ENCODE results near the gene NPDC1. TPM values are rescaled to one million over a fixed set of nuclear protein-coding genes. Genes with fewer than 3 reads are reported as not detected.

The NPDC1 gene
- total and polyA plus RNA-seq, 12 donors: 5.1 to 311 (median 43.3) TPM

GRCh38 chr9:137079401-137079787, 33.4 kb upstream of the NPDC1 start:
- DNase-seq: no peak
- TF ChIP-seq CTCF (IDR thresholded peaks at IDR 0.05): no peak
- H3K36me3 ChIP-seq (replicated peaks in 1 of 2): peaks cover 0 to 37% of the 10 kb centered on the region in 2 donors

GRCh38 chr9:137078701-137079400, 32.9 kb upstream of the NPDC1 start:
- Histone ChIP-seq H3K36me3 (replicated peaks in 1 of 2) (peaks cover 0 to 37% of the 10 kb centered on the region in 2 donors), H3K4me1 (replicated peaks in 1 of 2) (peaks cover 10 to 26% of the 10 kb centered on the region in 2 donors), H3K27me3 (no peaks in the 10 kb centered on the region), H3K9me3 (replicated peaks in 1 of 3) (no peaks in the 10 kb centered on the region), H3K4me3 (peak overlapping the region in 1 of 4 donors; percentile 87), H3K27ac (no peak overlapping the region)
- intact Hi-C loops (cut with DNase I): no loop called here
- no peak for TF ChIP-seq CTCF (IDR thresholded peaks at IDR 0.05)
- no peak for DNase-seq
- WGBS, 4 donors: 31 to 60% (median 47%) methylated on average over 13 to 51 of the region's 51 CpGs

More at GRCh38 chr9:137079401-137079787, 33.4 kb upstream of the NPDC1 start:
- Histone ChIP-seq H3K4me1 (replicated peaks in 1 of 2) (peaks cover 13 to 31% of the 10 kb centered on the region in 2 donors), H3K27ac (no peak overlapping the region), H3K4me3 (no peak overlapping the region), H3K27me3 (no peaks in the 10 kb centered on the region), H3K9me3 (replicated peaks in 1 of 3) (no peaks in the 10 kb centered on the region)
- intact Hi-C loops (cut with DNase I): no loop called here
- 71 to 100% (median 87%) methylated on average over 1 to 13 of the region's 13 CpGs for WGBS, 4 donors

GRCh38 chr9:137077758-137078693, 32.0 kb upstream of the NPDC1 start:
- H3K4me3 ChIP-seq: peak overlapping the region; percentile 25 to 87 (median 42)
- H3K27me3 ChIP-seq: no peaks in the 10 kb centered on the region
- 8 to 25% (median 12%) methylated on average over 5 to 75 of the region's 76 CpGs for WGBS, 4 donors
- DNase-seq: peak in 2 of 7 donors; percentile 35 to 44
- TF ChIP-seq CTCF (IDR thresholded peaks at IDR 0.05) (no peak), POLR2A (IDR thresholded peaks at IDR 0.05) (no peak)
- no peaks in the 10 kb centered on the region for H3K9me3 ChIP-seq (replicated peaks in 1 of 3)
- H3K27ac ChIP-seq: peak overlapping the region in 2 of 5 donors; percentile 64 to 73
- peaks cover 6 to 20% of the 10 kb centered on the region in 2 donors for H3K4me1 ChIP-seq (replicated peaks in 1 of 2)
- intact Hi-C loops (cut with DNase I): no loop called here
- peaks cover 0 to 36% of the 10 kb centered on the region in 2 donors for H3K36me3 ChIP-seq (replicated peaks in 1 of 2)
